CD4-positive, alpha-beta T cell treated with Interleukin-2 at 100 ng/mL for 4 hours (primary cell): ENCODE results near the gene KRTAP4-8.
"Not testable (repeated sequence)": the region's sequence is repeated elsewhere in the genome, so short reads cannot be mapped to it uniquely, and the experiment has no call there.

Experiments
- DNase-seq: peaks from one replicate; pipeline ENCODE4 v3.0.0-alpha.2; 2020; ENCODE audit warnings: low spot score

The KRTAP4-8 gene

DNA sequence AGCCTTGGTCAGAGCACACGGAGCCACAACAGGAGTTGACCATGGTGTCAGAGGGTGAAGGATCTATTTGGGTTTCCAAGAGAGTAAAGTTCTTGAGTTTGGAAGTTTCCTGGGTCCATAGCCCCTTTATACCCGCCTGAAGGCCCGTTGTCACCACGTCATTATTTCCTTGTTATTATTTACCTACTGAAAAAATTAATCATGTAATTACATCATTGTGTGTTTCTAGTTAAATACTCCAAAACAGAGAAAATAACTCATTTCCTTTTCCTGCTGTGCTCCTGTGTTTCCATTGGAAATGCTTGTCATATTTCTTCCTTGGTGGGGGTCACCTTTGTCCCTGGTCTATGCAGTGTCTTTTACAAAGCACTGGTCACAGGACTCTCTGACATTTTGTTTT is at the start of gene KRTAP4-8:
TSS of gene KRTAP4-8 (minus strand) at position 101 of the 400 bp plus-strand sequence. CDS start at position 43, 58 bp downstream.
- no peak for DNase-seq

DNA sequence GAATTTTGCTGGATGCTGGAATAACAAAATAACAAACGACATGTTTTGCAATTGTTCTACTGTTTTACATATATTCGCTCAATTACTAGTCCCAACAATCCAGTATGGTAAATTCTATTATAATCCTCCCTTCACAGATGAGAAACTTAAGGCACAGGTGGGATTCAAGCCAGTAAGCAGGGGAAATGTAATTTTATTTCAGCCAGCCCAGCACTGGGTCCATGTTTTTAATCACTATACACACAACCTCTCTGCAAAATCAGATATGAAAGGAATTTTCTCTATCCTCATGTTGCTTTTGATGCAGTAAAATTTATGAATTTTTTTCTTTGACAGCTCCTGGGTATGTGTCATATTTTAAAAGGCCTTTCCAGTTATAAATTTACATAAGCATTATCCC is 47.3 kb upstream of the KRTAP4-8 start:
- DNase-seq: no peak

DNA sequence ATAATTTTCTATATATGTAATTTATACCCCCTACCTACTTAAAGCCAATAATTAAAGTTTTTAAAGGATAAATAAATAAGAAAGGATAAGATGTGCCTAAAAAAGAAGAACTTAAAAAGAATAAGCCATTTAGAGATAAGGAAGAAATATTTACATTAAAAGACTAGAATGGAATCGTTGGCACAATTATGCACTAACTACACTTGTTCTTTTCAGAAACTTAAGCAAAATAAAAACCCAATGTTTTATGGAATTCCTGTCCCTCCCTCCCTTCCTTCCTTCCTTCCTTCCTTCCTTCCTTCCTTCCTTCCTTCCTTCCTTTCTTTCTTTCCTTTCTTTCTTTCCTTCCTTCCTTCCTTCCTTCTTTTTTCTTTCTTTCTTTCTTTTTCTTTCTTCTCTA is 46.9 kb upstream of the KRTAP4-8 start:
- DNase-seq: no peak

DNA sequence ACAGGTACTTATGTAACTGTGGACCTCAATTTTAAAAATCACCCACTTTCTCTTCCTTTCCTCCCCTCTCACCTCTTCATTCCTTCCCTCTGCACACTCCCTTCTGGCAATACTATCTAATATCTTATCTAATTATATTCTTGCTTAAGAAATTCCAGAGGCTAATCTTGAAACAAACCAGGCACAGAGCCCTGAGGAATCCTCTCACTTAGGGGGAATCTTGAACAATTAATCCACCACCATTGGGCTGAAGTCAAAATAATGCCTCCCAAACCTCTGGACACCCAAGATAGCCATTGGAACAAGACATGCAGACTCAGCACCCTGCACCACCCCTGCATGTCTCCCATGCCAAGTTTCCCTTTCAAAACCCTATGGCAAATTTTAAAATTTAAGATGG is 43.4 kb upstream of the KRTAP4-8 start:
- DNase-seq: no peak

DNA sequence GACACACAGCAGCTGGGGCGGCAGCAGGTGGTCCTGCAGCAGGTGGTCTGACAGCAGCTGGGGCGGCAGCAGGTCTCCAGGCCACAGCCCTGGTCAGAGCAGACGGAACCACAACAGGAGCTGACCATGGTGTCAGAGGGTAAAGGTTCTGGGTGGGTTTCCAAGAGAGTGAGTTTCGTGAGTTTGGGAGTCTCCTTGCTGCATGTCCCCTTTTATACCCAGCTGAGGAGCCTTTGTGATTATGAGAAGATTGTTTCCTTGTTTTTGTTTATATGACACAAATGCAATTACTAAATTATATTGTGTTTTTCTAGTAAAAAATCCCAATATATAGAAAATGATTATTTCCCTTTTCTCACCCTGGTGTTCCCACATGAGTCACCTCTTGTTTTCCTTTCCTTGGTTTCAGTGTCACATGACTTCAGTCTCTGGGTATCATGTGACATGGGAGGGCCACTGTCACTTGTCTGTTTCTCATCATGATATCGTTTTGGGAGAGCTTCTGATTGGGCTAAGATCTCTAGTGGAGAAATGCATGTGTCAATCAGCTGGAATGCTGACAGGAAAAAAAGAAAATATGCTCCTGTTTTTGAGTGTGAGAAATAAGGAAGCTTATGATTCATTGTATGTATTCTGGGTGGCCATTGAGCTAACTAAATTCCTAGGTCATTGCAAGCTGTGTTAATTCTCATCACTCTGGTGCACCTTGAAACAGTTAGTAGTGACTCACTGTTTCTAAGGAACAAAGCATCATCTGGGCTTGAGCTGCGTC is 42.6 kb upstream of the KRTAP4-8 start, which contains the start of gene KRTAP4-6:
TSS of gene KRTAP4-6 (minus strand) at position 185 of the 772 bp plus-strand sequence. CDS start at position 128, 57 bp downstream.
- no peak for DNase-seq

DNA sequence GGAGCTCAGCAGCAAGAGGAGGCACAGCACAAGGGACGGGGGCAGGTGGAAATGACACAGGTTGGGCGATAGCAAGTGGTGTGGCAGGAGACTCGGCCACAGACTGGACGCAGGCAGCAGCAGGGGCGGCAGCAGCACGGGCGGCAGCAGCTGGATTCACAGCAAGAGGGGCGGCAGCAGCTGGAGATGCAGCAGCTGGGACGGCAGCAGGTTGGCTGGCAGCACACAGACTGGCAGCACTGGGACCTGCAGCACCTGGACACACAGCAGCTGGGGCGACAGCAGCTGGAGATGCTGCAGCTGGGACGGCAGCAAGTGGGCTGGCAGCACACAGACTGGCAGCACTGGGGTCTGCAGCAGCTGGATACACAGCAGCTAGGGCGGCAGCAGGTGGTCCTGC is 41.9 kb upstream of the KRTAP4-8 start:
- not testable (repeated sequence) for DNase-seq

DNA sequence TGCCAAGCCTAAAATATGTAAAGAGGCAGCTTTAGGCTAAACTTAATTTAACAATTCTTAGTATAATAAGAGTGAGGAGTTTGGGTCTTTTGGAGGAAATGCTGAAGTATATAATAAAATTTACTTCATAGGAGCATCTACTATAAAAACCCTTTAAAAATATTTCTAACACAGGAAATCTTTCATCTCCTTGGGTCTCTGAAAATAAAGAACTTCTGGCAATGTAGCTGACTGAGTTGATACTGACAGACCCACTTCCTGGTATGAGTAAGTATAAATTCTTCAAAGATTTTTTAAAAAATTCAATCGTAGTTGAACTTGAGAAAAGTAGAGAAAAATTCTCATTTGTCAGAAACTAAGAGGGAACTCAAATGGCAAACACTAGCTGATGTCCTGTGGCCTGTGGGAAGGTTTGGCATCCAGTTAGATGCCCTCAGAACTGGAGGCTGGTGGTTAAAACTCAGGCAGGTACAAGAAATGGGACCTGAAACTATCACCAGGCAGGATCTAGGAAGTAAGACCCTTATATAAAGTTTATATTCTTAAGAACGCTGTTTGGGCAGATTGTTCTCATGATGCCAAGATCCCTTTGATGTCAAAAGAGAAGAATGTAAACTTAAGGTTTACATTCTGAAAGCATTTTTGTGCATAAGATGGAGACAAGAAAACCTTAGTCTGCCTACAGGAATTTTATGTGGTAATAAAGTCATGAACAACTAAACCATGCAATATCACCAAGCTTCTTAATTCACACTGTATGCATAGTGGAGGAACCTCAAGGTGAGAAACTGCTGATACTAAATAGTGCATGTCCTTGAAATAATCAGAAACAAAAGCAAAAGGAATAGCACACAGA is 36.2 kb upstream of the KRTAP4-8 start:
- no peak for DNase-seq

DNA sequence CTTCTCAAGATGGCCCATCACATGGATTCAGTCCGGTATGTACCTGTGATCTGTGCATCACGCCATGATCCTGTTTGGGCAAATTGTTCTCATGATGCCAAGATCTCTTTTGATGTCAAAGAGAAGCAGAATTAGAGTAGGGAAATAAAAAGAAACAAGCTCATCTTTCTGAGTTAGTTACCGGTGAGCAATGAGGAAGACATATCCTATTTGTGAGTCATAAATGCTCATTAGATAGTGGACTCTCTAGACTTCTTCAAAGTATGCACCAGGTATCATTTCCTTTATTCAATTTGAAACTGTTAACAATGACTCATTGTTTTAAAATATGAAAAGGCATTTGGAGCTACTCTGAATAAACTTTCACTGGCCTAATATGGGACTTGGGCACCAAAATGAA is 34.0 kb upstream of the KRTAP4-8 start:
- no peak for DNase-seq

DNA sequence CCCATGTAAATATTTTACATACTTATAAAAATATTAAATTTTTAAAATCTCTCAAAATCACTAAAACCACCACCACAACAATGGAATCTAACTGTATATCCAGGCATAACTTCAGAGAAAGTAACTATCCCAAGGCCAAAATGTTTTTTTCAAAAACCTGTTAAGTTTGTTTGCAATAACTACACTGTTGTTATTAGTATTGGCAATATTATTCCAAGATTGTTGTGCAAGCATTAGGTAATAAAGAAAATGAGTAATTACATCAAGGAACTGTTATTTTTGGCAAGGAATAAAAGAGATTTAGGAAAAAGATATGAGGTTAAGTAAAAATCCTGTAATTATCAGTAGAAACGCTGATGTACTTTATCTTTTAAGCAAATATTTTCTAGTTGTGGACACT is 29.4 kb upstream of the KRTAP4-8 start:
- DNase-seq: no peak

DNA sequence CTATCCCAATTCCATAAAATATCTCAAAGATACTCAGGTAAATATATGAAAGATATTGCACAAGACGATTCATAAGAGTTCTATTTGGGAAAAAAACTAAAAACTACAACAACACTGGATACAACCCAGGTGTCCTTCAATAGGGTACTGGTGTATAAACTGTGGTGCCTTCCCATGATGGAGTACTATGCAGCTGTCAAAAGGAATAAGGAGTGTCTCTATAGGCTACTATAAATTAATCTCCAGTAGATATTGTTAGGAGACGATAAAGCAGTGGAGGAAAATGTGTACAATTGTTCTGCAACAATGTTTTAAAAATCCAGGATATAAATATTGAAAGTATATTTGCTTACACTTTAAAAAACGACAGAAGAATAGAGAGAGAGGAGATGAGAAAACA is 28.5 kb upstream of the KRTAP4-8 start:
- DNase-seq: no peak

DNA sequence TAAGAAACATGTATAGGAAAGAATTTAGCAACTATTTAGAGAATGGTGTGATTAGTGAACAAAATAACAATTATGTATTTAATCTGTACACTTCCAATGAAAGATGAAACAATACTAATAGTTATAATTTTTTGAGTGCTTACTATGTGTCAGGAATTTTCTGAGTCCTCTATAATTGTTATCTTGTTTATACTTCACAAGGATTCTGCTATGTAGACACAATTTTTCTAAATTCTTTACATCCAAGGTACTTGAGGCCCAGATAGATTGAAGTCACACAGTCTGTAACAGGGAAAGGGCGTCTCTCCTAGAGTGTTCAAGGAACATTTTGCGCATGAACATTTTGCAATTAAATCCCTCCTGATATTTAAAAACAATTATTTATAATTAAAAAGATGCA is 27.1 kb upstream of the KRTAP4-8 start:
- DNase-seq: no peak

DNA sequence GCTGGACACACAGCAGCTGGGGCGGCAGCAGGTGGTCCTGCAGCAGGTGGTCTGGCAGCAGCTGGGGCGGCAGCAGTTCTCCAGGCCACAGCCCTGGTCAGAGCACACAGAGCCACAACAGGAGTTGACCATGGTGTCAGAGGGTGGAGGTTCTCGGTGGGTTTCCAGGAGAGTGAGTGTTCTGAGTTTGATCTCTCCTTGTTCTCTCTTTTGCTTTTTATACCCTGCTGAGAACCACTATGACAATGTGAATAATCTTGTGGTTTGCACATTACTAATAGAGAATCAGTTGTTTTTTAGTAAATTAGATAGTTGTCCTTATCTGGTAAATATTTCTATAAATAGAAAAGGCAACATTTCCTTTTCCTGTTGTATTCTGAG is 26.0 kb upstream of the KRTAP4-8 start, which contains the start of gene KRTAP4-12:
TSS of gene KRTAP4-12 (minus strand) at position 192 of the 381 bp plus-strand sequence. CDS start at position 132, 60 bp downstream.
- DNase-seq: not testable (repeated sequence)

DNA sequence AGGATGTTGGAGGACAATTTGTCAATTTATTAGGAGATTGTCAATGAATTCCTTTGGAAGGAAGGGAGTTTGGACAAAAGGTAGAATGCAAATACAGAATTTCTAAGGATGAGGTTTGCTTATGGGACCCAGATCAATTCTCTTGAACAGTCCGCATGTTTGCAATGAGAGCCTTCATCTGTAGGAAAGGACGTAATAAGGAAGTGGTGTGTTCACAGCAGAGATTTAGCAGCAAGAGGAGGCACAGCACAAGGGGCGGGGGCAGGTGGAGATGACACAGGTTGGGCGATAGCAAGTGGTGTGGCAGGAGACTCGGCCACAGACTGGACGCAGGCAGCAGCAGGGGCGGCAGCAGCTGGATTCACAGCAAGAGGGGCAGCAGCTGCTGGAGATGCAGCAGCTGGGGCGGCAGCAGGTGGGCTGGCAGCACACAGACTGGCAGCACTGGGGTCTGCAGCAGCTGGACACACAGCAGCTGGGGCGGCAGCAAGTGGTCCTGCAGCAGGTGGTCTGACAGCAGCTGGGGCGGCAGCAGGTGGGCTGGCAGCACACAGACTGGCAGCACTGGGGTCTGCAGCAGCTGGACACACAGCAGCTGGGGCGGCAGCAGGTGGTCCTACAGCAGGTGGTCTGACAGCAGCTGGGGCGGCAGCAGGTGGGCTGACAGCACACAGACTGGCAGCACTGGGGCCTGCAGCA is 25.5 kb upstream of the KRTAP4-8 start:
- not testable (repeated sequence) for DNase-seq

DNA sequence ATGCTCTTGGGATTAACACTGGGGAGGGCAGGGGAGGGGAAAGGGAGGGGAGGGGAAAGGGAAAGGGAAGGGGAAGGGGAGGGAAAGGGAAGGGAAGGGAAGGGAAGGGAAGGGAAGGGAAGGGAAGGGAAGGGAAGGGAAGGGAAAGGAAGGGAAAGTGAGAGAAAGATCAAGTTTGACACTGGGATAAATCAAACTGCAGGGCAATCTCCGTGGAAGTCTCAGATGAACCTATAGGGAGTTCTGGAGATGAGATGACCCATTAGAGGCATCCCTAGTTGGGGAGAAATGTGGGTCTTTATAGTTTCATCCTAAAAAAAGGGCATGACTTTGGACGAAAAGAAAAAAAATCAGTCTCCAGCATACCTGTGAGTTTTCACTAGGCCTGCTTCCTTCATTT is 23.8 kb upstream of the KRTAP4-8 start:
- no peak for DNase-seq

DNA sequence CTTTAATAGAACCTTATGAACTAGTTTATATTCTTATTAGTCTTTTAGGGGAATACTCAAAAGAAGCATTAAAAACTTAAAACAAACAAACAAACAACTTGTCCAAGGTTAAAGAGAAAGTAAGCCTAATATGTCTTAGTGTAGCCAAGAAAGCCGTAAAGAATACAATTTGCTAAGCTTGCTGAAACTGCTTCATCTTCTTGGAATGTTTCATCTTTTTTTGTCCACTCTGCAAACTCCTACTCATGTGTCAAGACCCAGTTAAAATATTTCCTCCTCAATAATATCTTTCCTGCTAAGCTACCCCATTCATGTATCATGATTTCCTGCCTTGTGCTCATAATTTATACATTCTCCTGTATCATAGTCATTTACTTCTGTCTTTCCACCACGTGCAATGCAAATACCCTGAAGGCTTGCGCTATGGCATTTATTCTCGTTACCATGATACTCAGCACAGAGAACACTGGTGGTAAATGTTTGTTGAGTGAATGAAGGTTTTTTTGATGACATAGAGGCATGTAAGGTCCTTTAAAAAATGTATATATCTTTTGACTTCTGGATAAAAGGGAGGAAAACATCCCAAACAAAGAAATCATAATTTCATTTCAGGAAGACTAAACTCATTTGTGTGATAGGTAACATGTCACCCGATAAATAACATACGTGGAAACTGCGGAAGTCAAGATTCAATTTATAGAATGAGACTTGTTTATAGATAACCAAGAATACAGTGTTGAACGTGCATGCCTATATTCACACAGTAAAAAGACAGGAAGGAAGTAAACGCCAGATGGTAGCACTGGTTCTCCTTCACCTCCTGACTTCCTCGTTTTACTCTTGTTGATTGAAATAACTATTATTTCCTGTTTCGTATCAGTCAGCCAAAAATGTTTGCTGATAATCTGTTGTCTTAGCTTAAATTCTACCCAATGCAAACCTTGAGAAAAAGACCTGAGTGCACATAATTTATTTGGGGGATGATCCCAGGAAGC is 22.1 kb upstream of the KRTAP4-8 start:
- DNase-seq: peak; percentile 7

DNA sequence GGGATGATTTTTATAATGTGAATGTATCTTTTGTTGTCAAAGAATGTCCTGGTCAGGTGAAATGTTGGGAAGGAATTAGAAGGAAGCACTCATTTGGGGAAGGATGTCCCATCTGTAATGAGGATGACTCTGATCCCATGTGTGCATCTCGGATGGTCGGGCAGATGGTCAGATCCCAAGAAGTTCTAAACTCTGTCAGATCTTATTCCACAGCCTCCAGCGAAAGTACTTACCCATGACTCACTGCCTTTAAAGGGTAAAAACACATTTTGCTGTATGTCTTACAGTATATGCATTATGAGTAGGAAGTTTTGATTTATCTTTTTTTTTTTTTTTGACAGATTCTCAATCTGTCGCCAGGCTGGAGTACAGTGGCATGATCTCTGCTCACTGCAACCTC is 20.8 kb upstream of the KRTAP4-8 start:
- DNase-seq: no peak

DNA sequence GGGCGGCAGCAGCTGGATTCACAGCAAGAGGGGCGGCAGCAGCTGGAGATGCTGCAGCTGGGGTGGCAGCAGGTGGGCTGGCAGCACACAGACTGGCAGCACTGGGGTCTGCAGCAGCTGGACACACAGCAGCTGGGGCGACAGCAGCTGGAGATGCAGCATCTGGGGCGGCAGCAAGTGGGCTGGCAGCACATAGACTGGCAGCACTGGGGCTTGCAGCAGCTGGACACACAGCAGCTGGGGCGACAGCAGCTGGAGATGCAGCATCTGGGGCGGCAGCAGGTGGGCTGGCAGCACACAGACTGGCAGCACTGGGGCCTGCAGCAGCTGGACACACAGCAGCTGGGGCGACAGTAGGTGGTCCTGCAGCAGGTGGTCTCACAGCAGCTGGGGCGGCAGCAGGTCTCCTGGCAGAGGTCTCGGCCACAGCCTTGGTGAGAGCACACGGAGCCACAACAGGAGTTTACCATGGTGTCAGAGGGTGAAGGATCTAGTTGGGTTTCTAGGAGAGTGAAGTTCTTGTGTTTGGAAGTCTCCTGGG is 20.0 kb upstream of the KRTAP4-8 start, which contains the start of gene KRTAP4-11:
TSS of gene KRTAP4-11 (minus strand) at position 528 of the 541 bp plus-strand sequence. CDS start at position 470, 58 bp downstream.
- not testable (repeated sequence) for DNase-seq

DNA sequence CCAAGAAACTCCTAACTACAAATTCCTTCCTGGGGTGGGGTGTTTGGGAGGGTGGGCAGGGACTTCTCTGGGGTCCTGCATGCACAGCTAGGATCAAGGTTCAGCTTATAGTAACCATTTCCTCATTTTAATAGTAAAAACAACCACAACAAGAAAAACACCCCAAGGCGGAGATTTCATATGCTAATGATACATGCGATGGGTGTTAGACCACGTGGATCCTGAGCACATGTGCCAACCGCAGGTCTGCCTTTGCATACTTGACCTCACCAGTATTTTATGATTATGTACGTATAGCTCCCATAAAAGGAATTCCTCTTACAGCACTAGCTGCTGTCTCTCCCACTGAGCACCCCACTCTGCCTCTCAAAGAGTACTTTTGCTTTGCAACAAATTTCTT is 18.4 kb upstream of the KRTAP4-8 start:
- no peak for DNase-seq

DNA sequence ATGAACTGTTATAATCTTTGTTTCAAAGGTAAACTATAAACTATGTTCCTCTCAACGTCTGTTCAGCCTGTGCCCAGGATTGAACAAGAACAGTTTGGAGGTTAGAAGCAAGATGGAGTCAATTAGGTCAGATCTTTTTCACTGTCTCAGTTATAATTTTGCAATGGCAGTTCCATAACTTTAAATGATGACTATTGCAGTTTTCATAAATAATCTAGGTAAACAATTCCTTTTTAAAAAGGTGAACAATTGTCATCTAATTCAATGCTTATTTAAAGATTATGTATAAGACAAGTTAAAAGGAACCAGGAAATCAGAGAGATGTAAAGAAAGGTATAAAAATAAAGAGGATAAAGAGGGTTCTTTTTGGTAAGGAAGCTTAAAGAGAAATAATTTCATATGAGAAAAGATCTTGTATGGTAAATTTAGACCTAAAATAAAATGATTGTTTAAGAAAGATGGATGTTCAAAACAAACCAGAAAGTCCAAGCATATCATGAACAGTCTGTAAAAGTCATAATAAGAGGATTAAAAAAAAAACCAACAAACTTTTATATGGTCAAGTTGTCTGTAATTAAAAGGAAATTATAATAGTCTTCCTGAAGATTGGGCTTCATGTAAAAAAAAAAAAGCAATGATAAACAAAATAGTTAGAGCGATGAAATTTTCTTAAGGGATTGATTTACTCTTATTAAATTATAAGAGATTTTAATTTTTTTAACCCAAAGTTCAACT is 13.4 kb upstream of the KRTAP4-8 start:
- DNase-seq: no peak
